Subcutaneous adipose tissue (tissue), 4 donors: ENCODE data around the gene CTAGE1. TPM values are rescaled to one million over a fixed set of nuclear protein-coding genes. Genes with fewer than 3 reads are reported as not detected.

Experiments
- total RNA-seq, 4 donors: library from RNA; depleted of rRNA; stranded (reverse); fragments of >200 nt; gene quantifications; one replicate each; pipeline ENCODE4 v1.1.0, GENCODE V29; 2016
- TF ChIP-seq, protein P1 (sequence below): fragments of 450-650 bp; IDR thresholded peaks from one replicate; pipeline ENCODE4 v1.5.1; 2016; ENCODE audit warnings: low read depth, mild to moderate bottlenecking, control low read depth, antibody characterized with exemption, moderate library complexity

Gene CTAGE1
- total RNA-seq, 4 donors from 2014 or later, result not detected

GRCh38 chr18:22433956-22434355 is 16.2 kb upstream of the CTAGE1 start:
- TF ChIP-seq, protein P1, sequence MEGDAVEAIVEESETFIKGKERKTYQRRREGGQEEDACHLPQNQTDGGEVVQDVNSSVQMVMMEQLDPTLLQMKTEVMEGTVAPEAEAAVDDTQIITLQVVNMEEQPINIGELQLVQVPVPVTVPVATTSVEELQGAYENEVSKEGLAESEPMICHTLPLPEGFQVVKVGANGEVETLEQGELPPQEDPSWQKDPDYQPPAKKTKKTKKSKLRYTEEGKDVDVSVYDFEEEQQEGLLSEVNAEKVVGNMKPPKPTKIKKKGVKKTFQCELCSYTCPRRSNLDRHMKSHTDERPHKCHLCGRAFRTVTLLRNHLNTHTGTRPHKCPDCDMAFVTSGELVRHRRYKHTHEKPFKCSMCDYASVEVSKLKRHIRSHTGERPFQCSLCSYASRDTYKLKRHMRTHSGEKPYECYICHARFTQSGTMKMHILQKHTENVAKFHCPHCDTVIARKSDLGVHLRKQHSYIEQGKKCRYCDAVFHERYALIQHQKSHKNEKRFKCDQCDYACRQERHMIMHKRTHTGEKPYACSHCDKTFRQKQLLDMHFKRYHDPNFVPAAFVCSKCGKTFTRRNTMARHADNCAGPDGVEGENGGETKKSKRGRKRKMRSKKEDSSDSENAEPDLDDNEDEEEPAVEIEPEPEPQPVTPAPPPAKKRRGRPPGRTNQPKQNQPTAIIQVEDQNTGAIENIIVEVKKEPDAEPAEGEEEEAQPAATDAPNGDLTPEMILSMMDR, result no peak

DNA sequence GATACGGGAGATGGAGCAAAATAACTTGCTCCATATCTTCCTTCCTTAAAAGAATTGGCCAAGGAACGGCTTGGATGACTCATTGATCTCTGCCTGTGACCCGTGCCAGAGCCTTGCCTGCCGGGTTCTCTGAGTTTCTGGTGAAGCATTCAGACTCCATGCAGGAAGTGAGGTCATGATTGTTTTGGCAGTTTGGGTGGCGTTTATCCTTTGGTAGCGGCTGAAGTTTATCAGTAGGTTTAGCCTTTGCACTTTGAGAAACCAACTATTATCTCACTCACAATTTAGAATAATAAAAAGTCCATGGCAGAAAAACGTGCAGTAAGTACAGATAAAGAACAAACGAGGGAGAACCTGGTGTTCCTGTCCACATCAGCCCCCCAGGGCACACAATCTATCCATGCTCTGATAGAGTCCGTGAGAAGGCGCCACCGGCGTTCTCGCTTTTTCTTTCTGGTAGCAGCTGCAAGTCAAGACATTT is 15.0 kb upstream of the CTAGE1 start:
- TF ChIP-seq, protein P1, result no peak

DNA sequence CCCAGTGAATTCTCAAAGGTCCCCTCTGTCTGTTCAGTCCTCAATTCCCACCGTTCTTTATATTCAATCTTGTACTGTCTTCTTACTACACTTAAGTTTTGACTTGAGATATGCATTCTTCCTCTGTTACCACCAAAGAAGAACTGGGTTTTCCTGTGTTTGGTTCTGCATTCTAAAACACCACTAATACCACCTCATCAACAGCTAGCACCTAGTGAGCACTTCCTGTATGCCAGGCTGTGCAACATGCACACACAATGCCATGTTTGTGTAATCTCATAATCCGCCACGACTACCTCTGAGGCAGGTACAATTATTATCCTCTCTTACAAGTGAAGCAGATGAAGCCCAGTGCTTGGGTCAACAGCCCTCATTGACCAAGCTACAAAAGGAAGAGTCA is 11.8 kb upstream of the CTAGE1 start:
- TF ChIP-seq, protein P1, result no peak

DNA sequence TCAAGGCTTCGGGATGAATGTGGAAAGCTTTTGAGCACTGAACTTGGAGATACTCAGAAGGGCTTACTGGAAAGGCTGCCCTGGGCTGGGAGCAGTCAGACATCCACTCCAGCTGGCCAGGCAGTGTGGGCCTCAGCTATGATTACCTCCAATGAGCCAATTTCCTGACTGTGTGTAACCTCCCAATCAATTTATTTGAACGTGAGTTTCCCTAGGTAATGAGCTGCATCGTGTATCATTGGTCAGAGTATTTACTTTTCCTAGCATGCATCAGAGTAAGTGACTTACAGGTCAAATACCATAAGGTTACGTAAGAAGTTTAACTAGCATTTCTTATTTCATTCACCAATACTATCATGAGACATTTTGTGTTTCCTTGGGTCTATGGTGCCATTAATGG is 11.0 kb upstream of the CTAGE1 start:
- TF ChIP-seq, protein P1, result no peak

GRCh38 chr18:22427822-22428549 is 10.3 kb upstream of the CTAGE1 start:
- TF ChIP-seq, protein P1, result no peak

DNA sequence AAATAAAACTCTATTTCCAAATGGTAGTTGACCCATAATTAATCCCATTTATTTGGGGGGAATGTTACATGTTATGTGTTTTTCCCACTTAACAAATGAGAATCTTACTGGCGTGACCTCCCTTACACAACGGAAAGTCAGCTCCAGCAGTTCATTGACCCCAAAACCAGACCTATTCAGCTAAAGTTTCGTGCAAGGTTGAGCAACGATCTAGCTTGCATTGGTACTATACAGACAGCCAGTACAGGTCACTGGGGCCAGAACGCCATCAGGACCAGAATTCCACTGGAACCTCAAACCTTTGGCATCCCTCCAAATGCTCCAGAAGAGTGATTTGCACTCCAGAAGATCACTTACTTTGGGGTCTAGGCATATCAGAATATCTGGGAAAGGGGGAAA is 6.8 kb upstream of the CTAGE1 start:
- TF ChIP-seq, protein P1, result no peak

- TF ChIP-seq, protein P1, result no peak
These were observed 6.3 kb upstream of the CTAGE1 start for GRCh38 chr18:22423878-22424564.
